GM23338 (cell line): ENCODE measurements around the gene SARNP. TPM values are rescaled to one million over a fixed set of nuclear protein-coding genes. Genes with fewer than 3 reads are reported as not detected.
A peak's percentile ranks its signal among the peaks of the same experiment; 100 is the strongest.

Experiments used
- ATAC-seq: fragments of 200-7000 bp; cut with Tn5 transposase; 3 replicates; pipeline ENCODE4 v1.9.1; 2020
- DNase-seq: peaks from one replicate; pipeline ENCODE4 v3.0.0-alpha.2; 2015; ENCODE audit warnings: low spot score
- H2AFZ ChIP-seq: fragments of 200-600 bp; sonication (generic); 2 replicates; pipeline ENCODE4 v1.8.0; 2016; ENCODE audit warnings: antibody characterized with exemption, mild to moderate bottlenecking, moderate library complexity
- H3F3A ChIP-seq: fragments of 200-600 bp; sonication (generic); replicated peaks from 2 replicates; pipeline ENCODE4 v1.8.0; 2017; ENCODE audit warnings: antibody characterized with exemption, mixed run types, low read depth
- H3K27ac ChIP-seq: fragments of 200-600 bp; sonication (generic); 2 replicates; pipeline ENCODE4 v1.6.1; 2016; ENCODE audit warnings: low read depth
- H3K27me3 ChIP-seq: fragments of 200-600 bp; sonication (generic); 2 replicates; pipeline ENCODE4 v1.8.0; 2016; ENCODE audit warnings: mild to moderate bottlenecking, mixed run types, moderate library complexity; ENCODE audit not compliant: insufficient read depth
- H3K36me3 ChIP-seq: fragments of 200-600 bp; sonication (generic); 2 replicates; pipeline ENCODE4 v1.8.0; 2016; ENCODE audit warnings: mild to moderate bottlenecking; ENCODE audit not compliant: insufficient read depth
- H3K4me1 ChIP-seq: fragments of 200-600 bp; sonication (generic); 2 replicates; pipeline ENCODE4 v1.8.0; 2016; ENCODE audit warnings: mild to moderate bottlenecking, moderate library complexity; ENCODE audit not compliant: insufficient read depth
- H3K4me2 ChIP-seq: fragments of 200-600 bp; sonication (generic); 2 replicates; pipeline ENCODE4 v1.7.1; 2017; ENCODE audit warnings: mixed run types
- H3K4me3 ChIP-seq: fragments of 200-600 bp; sonication (generic); 2 replicates; pipeline ENCODE4 v1.6.1; 2016; ENCODE audit warnings: mixed run types
- H3K79me2 ChIP-seq: fragments of 200-600 bp; sonication (generic); replicated peaks from 2 replicates; pipeline ENCODE4 v1.8.0; 2017; ENCODE audit warnings: mild to moderate bottlenecking; ENCODE audit not compliant: insufficient read depth
- H3K9me2 ChIP-seq: fragments of 200-600 bp; sonication (generic); 2 replicates; pipeline ENCODE4 v1.8.0; 2017; ENCODE audit not compliant: insufficient read depth
- H4K20me1 ChIP-seq: fragments of 200-600 bp; sonication (generic); replicated peaks from 2 replicates; pipeline ENCODE4 v1.8.0; 2017; ENCODE audit warnings: mild to moderate bottlenecking; ENCODE audit not compliant: insufficient read depth
- H3K27ac Mint-ChIP-seq: 2 replicates; pipeline ENCODE4 v1.8.0; 2020; ENCODE audit warnings: inconsistent platforms, mild to moderate bottlenecking, moderate library complexity, mixed read lengths
- H3K27me3 Mint-ChIP-seq: 3 replicates; pipeline ENCODE4 v1.8.0; 2022; ENCODE audit warnings: low read depth, mild to moderate bottlenecking, moderate library complexity, mixed read lengths, inconsistent platforms; ENCODE audit not compliant: insufficient read depth, poor library complexity
- H3K36me3 Mint-ChIP-seq: 3 replicates; pipeline ENCODE4 v1.8.0; 2021; ENCODE audit warnings: low read depth, mild to moderate bottlenecking, inconsistent platforms, moderate library complexity, mixed read lengths
- H3K4me1 Mint-ChIP-seq: 3 replicates; pipeline ENCODE4 v1.8.0; 2020; ENCODE audit warnings: mild to moderate bottlenecking, inconsistent platforms, mixed read lengths
- H3K4me3 Mint-ChIP-seq: 3 replicates; pipeline ENCODE4 v1.8.0; 2021; ENCODE audit warnings: moderate library complexity, mild to moderate bottlenecking, inconsistent platforms, mixed read lengths
- H3K9me3 Mint-ChIP-seq: 3 replicates; pipeline ENCODE4 v1.8.0; 2020; ENCODE audit warnings: moderate library complexity, mild to moderate bottlenecking, inconsistent platforms, mixed read lengths
- CREB1 ChIP-seq: fragments of 250-450 bp; sonication (Bioruptor Pico); IDR thresholded peaks from 2 replicates; pipeline ENCODE4 v1.5.0; 2020; ENCODE audit warnings: low read depth, mild to moderate bottlenecking, moderate library complexity
- EZH2 ChIP-seq: fragments of 200-600 bp; sonication (generic); IDR thresholded peaks from one replicate; pipeline ENCODE4 v1.8.0; 2017; ENCODE audit warnings: antibody characterized with exemption, mild to moderate bottlenecking, low read depth; ENCODE audit not compliant: unreplicated experiment
- EZH2phosphoT487 ChIP-seq: fragments of 200-600 bp; sonication (generic); IDR thresholded peaks from one replicate; pipeline ENCODE4 v1.8.1; 2018; ENCODE audit warnings: antibody characterized with exemption; ENCODE audit not compliant: unreplicated experiment
- JUNB ChIP-seq: IDR thresholded peaks from one replicate; pipeline ENCODE4 v1.6.1; 2016; ENCODE audit warnings: antibody characterized with exemption; ENCODE audit not compliant: unreplicated experiment
- NANOG ChIP-seq: IDR thresholded peaks from 2 replicates; pipeline ENCODE4 v1.6.1; 2016; ENCODE audit warnings: antibody characterized with exemption, borderline replicate concordance
- POLR2AphosphoS5 ChIP-seq: IDR thresholded peaks from 2 replicates; pipeline ENCODE4 v1.6.1; 2016; ENCODE audit warnings: antibody characterized with exemption, low read depth
- REST ChIP-seq: IDR thresholded peaks from one replicate; pipeline ENCODE4 v1.6.1; 2018; ENCODE audit warnings: antibody characterized with exemption; ENCODE audit not compliant: unreplicated experiment
- STAT1 ChIP-seq: IDR thresholded peaks from one replicate; pipeline ENCODE4 v1.6.1; 2016; ENCODE audit warnings: antibody characterized with exemption; ENCODE audit not compliant: unreplicated experiment
- ZNF114 ChIP-seq: fragments of 250-450 bp; sonication (Bioruptor Pico); IDR thresholded peaks from 2 replicates; pipeline ENCODE4 v1.5.0; 2020; ENCODE audit warnings: mild to moderate bottlenecking, moderate library complexity
- ZNF331 ChIP-seq: fragments of 250-450 bp; sonication (Bioruptor Pico); IDR thresholded peaks from 2 replicates; pipeline ENCODE4 v1.5.0; 2020; ENCODE audit warnings: low read depth, mild to moderate bottlenecking, moderate library complexity
- ZNF462 ChIP-seq: fragments of 250-450 bp; sonication (Bioruptor Pico); IDR thresholded peaks from 2 replicates; pipeline ENCODE4 v1.5.0; 2020; ENCODE audit warnings: mild to moderate bottlenecking, moderate library complexity
- polyA plus RNA-seq: library from polyadenylated mRNA; unstranded; fragments of >200 nt; fragmentation: Nextera tagmentation; extraction: Ambion mirVana; gene quantifications from 2 replicates; pipeline ENCODE4 v1.2.1, GENCODE V29; 2016
- total RNA-seq: library from RNA; depleted of rRNA; stranded (reverse); fragments of >200 nt; shearing (Covaris generic); gene quantifications from 2 replicates; pipeline ENCODE4 v1.2.3, GENCODE V29; 2014
- TF ChIP-seq, protein P1 (sequence below), 2 experiments: fragments of 200-600 bp in 1 of 2; sonication (generic) in 1 of 2; conservative IDR thresholded peaks; 2 replicates each; pipeline versions ENCODE4 v1.5.1 to v1.6.1; 2016 to 2017; ENCODE audit warnings: antibody characterized with exemption in 2 of 2, low read depth in 2 of 2, mild to moderate bottlenecking in 2 of 2, moderate library complexity in 1 of 2
- TF ChIP-seq, protein P2 (sequence below): IDR thresholded peaks from 2 replicates; pipeline ENCODE4 v1.6.1; 2016; ENCODE audit warnings: antibody characterized with exemption

Gene SARNP
- total and polyA plus RNA-seq, 2 experiments from 2014 or later = 96.0 to 313 TPM

GRCh38 chr12:55742719-55743405 lies 74.7 kb downstream of the SARNP start, which contains the start of gene GDF11:
Gene GDF11, plus strand, starts transcription at chr12:55743122. Its CDS starts 195 bp downstream, at chr12:55743317.
- 0 out of 2 replicates have a peak, but pooled peaks cover 2% of the 10 kb centered on the region for H3K9me2 ChIP-seq

More at GRCh38 chr12:55742719-55743405, 74.7 kb downstream of the SARNP start, which contains the start of gene GDF11:
- Mint-ChIP-seq H3K4me1 (peaks cover 42% of the 10 kb centered on the region), H3K9me3 (no peaks in the 10 kb centered on the region; the same call in 2 of the 3 replicates), H3K27ac (peak within 1 kb of the TSS; percentile 76), H3K4me3 (peak within 1 kb of the TSS; percentile 94), H3K36me3 (peaks cover 12% of the 10 kb centered on the region), H3K27me3 (peaks cover 15% of the 10 kb centered on the region)
- peak; percentile 91 for DNase-seq
- Histone ChIP-seq H2AFZ (peak within 1 kb of the TSS; percentile 91; the same call in 1 of the 2 replicates), H3K27ac (0 out of 2 replicates have a peak within 1 kb of the TSS, but pooled peaks have one; percentile 32), H3K27me3 (no peaks in the 10 kb centered on the region), H3K4me1 (peaks cover 27% of the 10 kb centered on the region), H3K79me2 (peaks cover 35% of the 10 kb centered on the region), H3F3A (peaks cover 21% of the 10 kb centered on the region), H3K4me2 (peak within 1 kb of the TSS; percentile 87), H3K36me3 (no peaks in the 10 kb centered on the region), H3K4me3 (peak within 1 kb of the TSS; percentile 95), H4K20me1 (peaks cover 7% of the 10 kb centered on the region; the same call in 1 of the 2 replicates)
- peak; percentile 13 for ATAC-seq
- TF ChIP-seq, protein P1, sequence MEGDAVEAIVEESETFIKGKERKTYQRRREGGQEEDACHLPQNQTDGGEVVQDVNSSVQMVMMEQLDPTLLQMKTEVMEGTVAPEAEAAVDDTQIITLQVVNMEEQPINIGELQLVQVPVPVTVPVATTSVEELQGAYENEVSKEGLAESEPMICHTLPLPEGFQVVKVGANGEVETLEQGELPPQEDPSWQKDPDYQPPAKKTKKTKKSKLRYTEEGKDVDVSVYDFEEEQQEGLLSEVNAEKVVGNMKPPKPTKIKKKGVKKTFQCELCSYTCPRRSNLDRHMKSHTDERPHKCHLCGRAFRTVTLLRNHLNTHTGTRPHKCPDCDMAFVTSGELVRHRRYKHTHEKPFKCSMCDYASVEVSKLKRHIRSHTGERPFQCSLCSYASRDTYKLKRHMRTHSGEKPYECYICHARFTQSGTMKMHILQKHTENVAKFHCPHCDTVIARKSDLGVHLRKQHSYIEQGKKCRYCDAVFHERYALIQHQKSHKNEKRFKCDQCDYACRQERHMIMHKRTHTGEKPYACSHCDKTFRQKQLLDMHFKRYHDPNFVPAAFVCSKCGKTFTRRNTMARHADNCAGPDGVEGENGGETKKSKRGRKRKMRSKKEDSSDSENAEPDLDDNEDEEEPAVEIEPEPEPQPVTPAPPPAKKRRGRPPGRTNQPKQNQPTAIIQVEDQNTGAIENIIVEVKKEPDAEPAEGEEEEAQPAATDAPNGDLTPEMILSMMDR (conservative IDR thresholded peaks at IDR 0.05; ENCODE audit: low read depth in 2 of 2) = no peak; a peak in 2 of 4 replicates
- peak; percentile 72 for TF ChIP-seq POLR2AphosphoS5
- TF ChIP-seq EZH2 = no peak
- TF ChIP-seq NANOG = no peak
- TF ChIP-seq, protein P2, sequence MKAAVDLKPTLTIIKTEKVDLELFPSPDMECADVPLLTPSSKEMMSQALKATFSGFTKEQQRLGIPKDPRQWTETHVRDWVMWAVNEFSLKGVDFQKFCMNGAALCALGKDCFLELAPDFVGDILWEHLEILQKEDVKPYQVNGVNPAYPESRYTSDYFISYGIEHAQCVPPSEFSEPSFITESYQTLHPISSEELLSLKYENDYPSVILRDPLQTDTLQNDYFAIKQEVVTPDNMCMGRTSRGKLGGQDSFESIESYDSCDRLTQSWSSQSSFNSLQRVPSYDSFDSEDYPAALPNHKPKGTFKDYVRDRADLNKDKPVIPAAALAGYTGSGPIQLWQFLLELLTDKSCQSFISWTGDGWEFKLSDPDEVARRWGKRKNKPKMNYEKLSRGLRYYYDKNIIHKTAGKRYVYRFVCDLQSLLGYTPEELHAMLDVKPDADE = no peak
- no peak for TF ChIP-seq ZNF462 (CRISPR knock-in tag)
- TF ChIP-seq ZNF114 (CRISPR knock-in tag) = no peak
- TF ChIP-seq REST = no peak
- TF ChIP-seq JUNB = no peak
- no peak for TF ChIP-seq ZNF331 (CRISPR knock-in tag)
- no peak for TF ChIP-seq EZH2phosphoT487
- TF ChIP-seq STAT1 = no peak
- peak; percentile 69 for TF ChIP-seq CREB1 (CRISPR knock-in tag)
